Jurkat, Clone E6-1 (cell line): ENCODE measurements around the gene TRPM1.

Experiments
- DNase-seq: peaks from one replicate; pipeline ENCODE4 v3.0.0-alpha.2; 2011; ENCODE audit warnings: low read depth, low spot score
- H3K4me3 ChIP-seq: 2 replicates; pipeline ENCODE4 v1.5.1; 2011; ENCODE audit warnings: mild to moderate bottlenecking, low read length, control low read depth, moderate library complexity

TRPM1 gene

GRCh38 chr15:30956216-30957124 is 145.1 kb downstream of the TRPM1 start:
- no peak overlapping the region for H3K4me3 ChIP-seq
- DNase-seq: no peak

GRCh38 chr15:30954674-30955073 is 146.9 kb downstream of the TRPM1 start:
- no peak overlapping the region for H3K4me3 ChIP-seq
- DNase-seq: no peak

- H3K4me3 ChIP-seq: no peak overlapping the region
- DNase-seq: peak; percentile 54
Observed at GRCh38 chr15:30953731-30954378, 147.7 kb downstream of the TRPM1 start.

DNA sequence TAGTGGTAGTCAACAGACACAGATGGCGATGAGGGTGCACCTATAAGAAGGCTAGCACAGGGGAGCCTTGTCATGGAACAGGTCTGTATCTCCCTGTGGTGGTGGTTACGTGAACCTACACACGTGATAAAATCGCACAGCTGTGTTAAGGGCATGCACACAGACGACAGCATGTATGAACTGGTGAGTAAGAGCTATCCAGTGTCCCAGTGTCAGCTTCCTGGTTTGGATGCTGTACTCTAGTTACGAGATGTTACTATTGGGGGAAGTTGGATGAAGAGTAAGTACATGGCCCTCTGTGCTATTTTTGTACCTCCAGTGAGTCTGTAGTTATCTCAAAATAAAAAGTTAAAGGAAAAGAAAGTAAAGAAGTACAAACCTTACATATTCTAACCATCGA is 148.3 kb downstream of the TRPM1 start:
- no peak for DNase-seq
- no peak overlapping the region for H3K4me3 ChIP-seq
